GM23338 (cell line): ENCODE data around the gene MEIOB. TPM values are rescaled to one million over a fixed set of nuclear protein-coding genes. Genes with fewer than 3 reads are reported as not detected.

Experiments used
- ATAC-seq: fragments of 200-7000 bp; cut with Tn5 transposase; 3 replicates; pipeline ENCODE4 v1.9.1; 2020
- DNase-seq: peaks from one replicate; pipeline ENCODE4 v3.0.0-alpha.2; 2015; ENCODE audit warnings: low spot score
- H2AFZ ChIP-seq: fragments of 200-600 bp; sonication (generic); 2 replicates; pipeline ENCODE4 v1.8.0; 2016; ENCODE audit warnings: antibody characterized with exemption, mild to moderate bottlenecking, moderate library complexity
- H3F3A ChIP-seq: fragments of 200-600 bp; sonication (generic); replicated peaks from 2 replicates; pipeline ENCODE4 v1.8.0; 2017; ENCODE audit warnings: antibody characterized with exemption, mixed run types, low read depth
- H3K27ac ChIP-seq: fragments of 200-600 bp; sonication (generic); 2 replicates; pipeline ENCODE4 v1.6.1; 2016; ENCODE audit warnings: low read depth
- H3K27me3 ChIP-seq: fragments of 200-600 bp; sonication (generic); 2 replicates; pipeline ENCODE4 v1.8.0; 2016; ENCODE audit warnings: mild to moderate bottlenecking, mixed run types, moderate library complexity; ENCODE audit not compliant: insufficient read depth
- H3K36me3 ChIP-seq: fragments of 200-600 bp; sonication (generic); 2 replicates; pipeline ENCODE4 v1.8.0; 2016; ENCODE audit warnings: mild to moderate bottlenecking; ENCODE audit not compliant: insufficient read depth
- H3K4me1 ChIP-seq: fragments of 200-600 bp; sonication (generic); 2 replicates; pipeline ENCODE4 v1.8.0; 2016; ENCODE audit warnings: mild to moderate bottlenecking, moderate library complexity; ENCODE audit not compliant: insufficient read depth
- H3K4me2 ChIP-seq: fragments of 200-600 bp; sonication (generic); 2 replicates; pipeline ENCODE4 v1.7.1; 2017; ENCODE audit warnings: mixed run types
- H3K4me3 ChIP-seq: fragments of 200-600 bp; sonication (generic); 2 replicates; pipeline ENCODE4 v1.6.1; 2016; ENCODE audit warnings: mixed run types
- H3K79me2 ChIP-seq: fragments of 200-600 bp; sonication (generic); replicated peaks from 2 replicates; pipeline ENCODE4 v1.8.0; 2017; ENCODE audit warnings: mild to moderate bottlenecking; ENCODE audit not compliant: insufficient read depth
- H3K9me2 ChIP-seq: fragments of 200-600 bp; sonication (generic); 2 replicates; pipeline ENCODE4 v1.8.0; 2017; ENCODE audit not compliant: insufficient read depth
- H4K20me1 ChIP-seq: fragments of 200-600 bp; sonication (generic); replicated peaks from 2 replicates; pipeline ENCODE4 v1.8.0; 2017; ENCODE audit warnings: mild to moderate bottlenecking; ENCODE audit not compliant: insufficient read depth
- H3K27ac Mint-ChIP-seq: 2 replicates; pipeline ENCODE4 v1.8.0; 2020; ENCODE audit warnings: inconsistent platforms, mild to moderate bottlenecking, moderate library complexity, mixed read lengths
- H3K27me3 Mint-ChIP-seq: 3 replicates; pipeline ENCODE4 v1.8.0; 2022; ENCODE audit warnings: low read depth, mild to moderate bottlenecking, moderate library complexity, mixed read lengths, inconsistent platforms; ENCODE audit not compliant: insufficient read depth, poor library complexity
- H3K36me3 Mint-ChIP-seq: 3 replicates; pipeline ENCODE4 v1.8.0; 2021; ENCODE audit warnings: low read depth, mild to moderate bottlenecking, inconsistent platforms, moderate library complexity, mixed read lengths
- H3K4me1 Mint-ChIP-seq: 3 replicates; pipeline ENCODE4 v1.8.0; 2020; ENCODE audit warnings: mild to moderate bottlenecking, inconsistent platforms, mixed read lengths
- H3K4me3 Mint-ChIP-seq: 3 replicates; pipeline ENCODE4 v1.8.0; 2021; ENCODE audit warnings: moderate library complexity, mild to moderate bottlenecking, inconsistent platforms, mixed read lengths
- H3K9me3 Mint-ChIP-seq: 3 replicates; pipeline ENCODE4 v1.8.0; 2020; ENCODE audit warnings: moderate library complexity, mild to moderate bottlenecking, inconsistent platforms, mixed read lengths
- CREB1 ChIP-seq: fragments of 250-450 bp; sonication (Bioruptor Pico); IDR thresholded peaks from 2 replicates; pipeline ENCODE4 v1.5.0; 2020; ENCODE audit warnings: low read depth, mild to moderate bottlenecking, moderate library complexity
- EZH2 ChIP-seq: fragments of 200-600 bp; sonication (generic); IDR thresholded peaks from one replicate; pipeline ENCODE4 v1.8.0; 2017; ENCODE audit warnings: antibody characterized with exemption, mild to moderate bottlenecking, low read depth; ENCODE audit not compliant: unreplicated experiment
- EZH2phosphoT487 ChIP-seq: fragments of 200-600 bp; sonication (generic); IDR thresholded peaks from one replicate; pipeline ENCODE4 v1.8.1; 2018; ENCODE audit warnings: antibody characterized with exemption; ENCODE audit not compliant: unreplicated experiment
- JUNB ChIP-seq: IDR thresholded peaks from one replicate; pipeline ENCODE4 v1.6.1; 2016; ENCODE audit warnings: antibody characterized with exemption; ENCODE audit not compliant: unreplicated experiment
- NANOG ChIP-seq: IDR thresholded peaks from 2 replicates; pipeline ENCODE4 v1.6.1; 2016; ENCODE audit warnings: antibody characterized with exemption, borderline replicate concordance
- POLR2AphosphoS5 ChIP-seq: IDR thresholded peaks from 2 replicates; pipeline ENCODE4 v1.6.1; 2016; ENCODE audit warnings: antibody characterized with exemption, low read depth
- STAT1 ChIP-seq: IDR thresholded peaks from one replicate; pipeline ENCODE4 v1.6.1; 2016; ENCODE audit warnings: antibody characterized with exemption; ENCODE audit not compliant: unreplicated experiment
- ZNF114 ChIP-seq: fragments of 250-450 bp; sonication (Bioruptor Pico); IDR thresholded peaks from 2 replicates; pipeline ENCODE4 v1.5.0; 2020; ENCODE audit warnings: mild to moderate bottlenecking, moderate library complexity
- ZNF331 ChIP-seq: fragments of 250-450 bp; sonication (Bioruptor Pico); IDR thresholded peaks from 2 replicates; pipeline ENCODE4 v1.5.0; 2020; ENCODE audit warnings: low read depth, mild to moderate bottlenecking, moderate library complexity
- polyA plus RNA-seq: library from polyadenylated mRNA; unstranded; fragments of >200 nt; fragmentation: Nextera tagmentation; extraction: Ambion mirVana; gene quantifications from 2 replicates; pipeline ENCODE4 v1.2.1, GENCODE V29; 2016
- total RNA-seq: library from RNA; depleted of rRNA; stranded (reverse); fragments of >200 nt; shearing (Covaris generic); gene quantifications from 2 replicates; pipeline ENCODE4 v1.2.3, GENCODE V29; 2014
- TF ChIP-seq, protein P1 (sequence below): fragments of 250-450 bp; sonication (Bioruptor Pico); IDR thresholded peaks from 2 replicates; pipeline ENCODE4 v1.5.0; 2020; ENCODE audit warnings: mild to moderate bottlenecking, moderate library complexity
- TF ChIP-seq, protein P2 (sequence below): IDR thresholded peaks from one replicate; pipeline ENCODE4 v1.6.1; 2018; ENCODE audit warnings: antibody characterized with exemption; ENCODE audit not compliant: unreplicated experiment
- TF ChIP-seq, protein P3 (sequence below), 2 experiments: fragments of 200-600 bp in 1 of 2; sonication (generic) in 1 of 2; conservative IDR thresholded peaks; 2 replicates each; pipeline versions ENCODE4 v1.5.1 to v1.6.1; 2016 to 2017; ENCODE audit warnings: antibody characterized with exemption in 2 of 2, low read depth in 2 of 2, mild to moderate bottlenecking in 2 of 2, moderate library complexity in 1 of 2
- TF ChIP-seq, protein P4 (sequence below): IDR thresholded peaks from 2 replicates; pipeline ENCODE4 v1.6.1; 2016; ENCODE audit warnings: antibody characterized with exemption

MEIOB gene
- total and polyA plus RNA-seq, 2 experiments from 2014 or later, result 7.3 to 8.7 TPM

DNA sequence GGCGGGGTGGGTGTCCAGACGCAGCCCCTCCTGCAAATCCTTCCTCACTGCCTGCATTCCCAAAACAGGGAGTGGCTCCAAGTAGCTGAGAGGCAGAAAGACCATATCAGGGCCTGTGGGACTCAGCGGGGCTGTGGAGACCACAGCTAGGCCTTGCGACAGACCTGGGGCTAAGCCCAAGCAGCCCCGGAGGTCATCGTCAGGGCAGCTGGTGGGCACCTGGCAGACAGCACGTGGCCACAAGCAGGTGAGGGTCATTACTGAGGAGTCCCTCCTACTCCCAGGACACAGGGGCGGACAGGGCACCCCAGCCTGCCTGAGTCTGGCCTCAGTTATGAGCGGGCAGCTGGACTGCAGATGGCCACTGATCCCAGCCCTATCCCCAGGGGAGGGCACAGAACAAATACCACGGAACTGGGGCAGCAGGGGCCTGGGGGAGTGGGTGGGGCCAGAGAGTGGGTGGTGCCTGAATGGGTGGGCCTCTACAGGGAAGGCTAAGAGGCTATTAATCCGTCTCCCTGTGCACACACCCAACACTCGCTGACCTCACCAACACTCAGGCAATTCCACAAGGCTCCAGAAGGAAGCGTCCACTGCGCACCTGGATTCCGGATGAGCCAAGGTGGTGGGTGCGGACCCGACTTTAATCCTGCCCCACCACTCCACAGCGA is 37.7 kb upstream of the MEIOB start:
- no peak for TF ChIP-seq POLR2AphosphoS5
- TF ChIP-seq, protein P1, sequence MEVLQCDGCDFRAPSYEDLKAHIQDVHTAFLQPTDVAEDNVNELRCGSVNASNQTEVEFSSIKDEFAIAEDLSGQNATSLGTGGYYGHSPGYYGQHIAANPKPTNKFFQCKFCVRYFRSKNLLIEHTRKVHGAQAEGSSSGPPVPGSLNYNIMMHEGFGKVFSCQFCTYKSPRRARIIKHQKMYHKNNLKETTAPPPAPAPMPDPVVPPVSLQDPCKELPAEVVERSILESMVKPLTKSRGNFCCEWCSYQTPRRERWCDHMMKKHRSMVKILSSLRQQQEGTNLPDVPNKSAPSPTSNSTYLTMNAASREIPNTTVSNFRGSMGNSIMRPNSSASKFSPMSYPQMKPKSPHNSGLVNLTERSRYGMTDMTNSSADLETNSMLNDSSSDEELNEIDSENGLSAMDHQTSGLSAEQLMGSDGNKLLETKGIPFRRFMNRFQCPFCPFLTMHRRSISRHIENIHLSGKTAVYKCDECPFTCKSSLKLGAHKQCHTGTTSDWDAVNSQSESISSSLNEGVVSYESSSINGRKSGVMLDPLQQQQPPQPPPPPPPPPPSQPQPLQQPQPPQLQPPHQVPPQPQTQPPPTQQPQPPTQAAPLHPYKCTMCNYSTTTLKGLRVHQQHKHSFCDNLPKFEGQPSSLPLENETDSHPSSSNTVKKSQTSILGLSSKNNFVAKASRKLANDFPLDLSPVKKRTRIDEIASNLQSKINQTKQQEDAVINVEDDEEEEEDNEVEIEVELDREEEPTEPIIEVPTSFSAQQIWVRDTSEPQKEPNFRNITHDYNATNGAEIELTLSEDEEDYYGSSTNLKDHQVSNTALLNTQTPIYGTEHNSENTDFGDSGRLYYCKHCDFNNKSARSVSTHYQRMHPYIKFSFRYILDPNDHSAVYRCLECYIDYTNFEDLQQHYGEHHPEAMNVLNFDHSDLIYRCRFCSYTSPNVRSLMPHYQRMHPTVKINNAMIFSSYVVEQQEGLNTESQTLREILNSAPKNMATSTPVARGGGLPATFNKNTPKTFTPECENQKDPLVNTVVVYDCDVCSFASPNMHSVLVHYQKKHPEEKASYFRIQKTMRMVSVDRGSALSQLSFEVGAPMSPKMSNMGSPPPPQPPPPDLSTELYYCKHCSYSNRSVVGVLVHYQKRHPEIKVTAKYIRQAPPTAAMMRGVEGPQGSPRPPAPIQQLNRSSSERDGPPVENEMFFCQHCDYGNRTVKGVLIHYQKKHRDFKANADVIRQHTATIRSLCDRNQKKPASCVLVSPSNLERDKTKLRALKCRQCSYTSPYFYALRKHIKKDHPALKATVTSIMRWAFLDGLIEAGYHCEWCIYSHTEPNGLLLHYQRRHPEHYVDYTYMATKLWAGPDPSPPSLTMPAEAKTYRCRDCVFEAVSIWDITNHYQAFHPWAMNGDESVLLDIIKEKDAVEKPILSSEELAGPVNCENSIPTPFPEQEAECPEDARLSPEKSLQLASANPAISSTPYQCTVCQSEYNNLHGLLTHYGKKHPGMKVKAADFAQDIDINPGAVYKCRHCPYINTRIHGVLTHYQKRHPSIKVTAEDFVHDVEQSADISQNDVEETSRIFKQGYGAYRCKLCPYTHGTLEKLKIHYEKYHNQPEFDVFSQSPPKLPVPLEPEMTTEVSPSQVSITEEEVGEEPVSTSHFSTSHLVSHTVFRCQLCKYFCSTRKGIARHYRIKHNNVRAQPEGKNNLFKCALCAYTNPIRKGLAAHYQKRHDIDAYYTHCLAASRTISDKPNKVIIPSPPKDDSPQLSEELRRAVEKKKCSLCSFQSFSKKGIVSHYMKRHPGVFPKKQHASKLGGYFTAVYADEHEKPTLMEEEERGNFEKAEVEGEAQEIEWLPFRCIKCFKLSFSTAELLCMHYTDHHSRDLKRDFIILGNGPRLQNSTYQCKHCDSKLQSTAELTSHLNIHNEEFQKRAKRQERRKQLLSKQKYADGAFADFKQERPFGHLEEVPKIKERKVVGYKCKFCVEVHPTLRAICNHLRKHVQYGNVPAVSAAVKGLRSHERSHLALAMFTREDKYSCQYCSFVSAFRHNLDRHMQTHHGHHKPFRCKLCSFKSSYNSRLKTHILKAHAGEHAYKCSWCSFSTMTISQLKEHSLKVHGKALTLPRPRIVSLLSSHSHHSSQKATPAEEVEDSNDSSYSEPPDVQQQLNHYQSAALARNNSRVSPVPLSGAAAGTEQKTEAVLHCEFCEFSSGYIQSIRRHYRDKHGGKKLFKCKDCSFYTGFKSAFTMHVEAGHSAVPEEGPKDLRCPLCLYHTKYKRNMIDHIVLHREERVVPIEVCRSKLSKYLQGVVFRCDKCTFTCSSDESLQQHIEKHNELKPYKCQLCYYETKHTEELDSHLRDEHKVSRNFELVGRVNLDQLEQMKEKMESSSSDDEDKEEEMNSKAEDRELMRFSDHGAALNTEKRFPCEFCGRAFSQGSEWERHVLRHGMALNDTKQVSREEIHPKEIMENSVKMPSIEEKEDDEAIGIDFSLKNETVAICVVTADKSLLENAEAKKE (CRISPR knock-in tag), result no peak
- no peak for TF ChIP-seq JUNB
- TF ChIP-seq CREB1, result no peak
- no peak for TF ChIP-seq NANOG
- TF ChIP-seq STAT1, result no peak
- TF ChIP-seq ZNF331 (CRISPR knock-in tag), result no peak
- no peak for TF ChIP-seq EZH2phosphoT487
- no peak for TF ChIP-seq EZH2
- TF ChIP-seq ZNF114, result no peak
- TF ChIP-seq, protein P2, sequence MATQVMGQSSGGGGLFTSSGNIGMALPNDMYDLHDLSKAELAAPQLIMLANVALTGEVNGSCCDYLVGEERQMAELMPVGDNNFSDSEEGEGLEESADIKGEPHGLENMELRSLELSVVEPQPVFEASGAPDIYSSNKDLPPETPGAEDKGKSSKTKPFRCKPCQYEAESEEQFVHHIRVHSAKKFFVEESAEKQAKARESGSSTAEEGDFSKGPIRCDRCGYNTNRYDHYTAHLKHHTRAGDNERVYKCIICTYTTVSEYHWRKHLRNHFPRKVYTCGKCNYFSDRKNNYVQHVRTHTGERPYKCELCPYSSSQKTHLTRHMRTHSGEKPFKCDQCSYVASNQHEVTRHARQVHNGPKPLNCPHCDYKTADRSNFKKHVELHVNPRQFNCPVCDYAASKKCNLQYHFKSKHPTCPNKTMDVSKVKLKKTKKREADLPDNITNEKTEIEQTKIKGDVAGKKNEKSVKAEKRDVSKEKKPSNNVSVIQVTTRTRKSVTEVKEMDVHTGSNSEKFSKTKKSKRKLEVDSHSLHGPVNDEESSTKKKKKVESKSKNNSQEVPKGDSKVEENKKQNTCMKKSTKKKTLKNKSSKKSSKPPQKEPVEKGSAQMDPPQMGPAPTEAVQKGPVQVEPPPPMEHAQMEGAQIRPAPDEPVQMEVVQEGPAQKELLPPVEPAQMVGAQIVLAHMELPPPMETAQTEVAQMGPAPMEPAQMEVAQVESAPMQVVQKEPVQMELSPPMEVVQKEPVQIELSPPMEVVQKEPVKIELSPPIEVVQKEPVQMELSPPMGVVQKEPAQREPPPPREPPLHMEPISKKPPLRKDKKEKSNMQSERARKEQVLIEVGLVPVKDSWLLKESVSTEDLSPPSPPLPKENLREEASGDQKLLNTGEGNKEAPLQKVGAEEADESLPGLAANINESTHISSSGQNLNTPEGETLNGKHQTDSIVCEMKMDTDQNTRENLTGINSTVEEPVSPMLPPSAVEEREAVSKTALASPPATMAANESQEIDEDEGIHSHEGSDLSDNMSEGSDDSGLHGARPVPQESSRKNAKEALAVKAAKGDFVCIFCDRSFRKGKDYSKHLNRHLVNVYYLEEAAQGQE, result no peak
- TF ChIP-seq, protein P3, sequence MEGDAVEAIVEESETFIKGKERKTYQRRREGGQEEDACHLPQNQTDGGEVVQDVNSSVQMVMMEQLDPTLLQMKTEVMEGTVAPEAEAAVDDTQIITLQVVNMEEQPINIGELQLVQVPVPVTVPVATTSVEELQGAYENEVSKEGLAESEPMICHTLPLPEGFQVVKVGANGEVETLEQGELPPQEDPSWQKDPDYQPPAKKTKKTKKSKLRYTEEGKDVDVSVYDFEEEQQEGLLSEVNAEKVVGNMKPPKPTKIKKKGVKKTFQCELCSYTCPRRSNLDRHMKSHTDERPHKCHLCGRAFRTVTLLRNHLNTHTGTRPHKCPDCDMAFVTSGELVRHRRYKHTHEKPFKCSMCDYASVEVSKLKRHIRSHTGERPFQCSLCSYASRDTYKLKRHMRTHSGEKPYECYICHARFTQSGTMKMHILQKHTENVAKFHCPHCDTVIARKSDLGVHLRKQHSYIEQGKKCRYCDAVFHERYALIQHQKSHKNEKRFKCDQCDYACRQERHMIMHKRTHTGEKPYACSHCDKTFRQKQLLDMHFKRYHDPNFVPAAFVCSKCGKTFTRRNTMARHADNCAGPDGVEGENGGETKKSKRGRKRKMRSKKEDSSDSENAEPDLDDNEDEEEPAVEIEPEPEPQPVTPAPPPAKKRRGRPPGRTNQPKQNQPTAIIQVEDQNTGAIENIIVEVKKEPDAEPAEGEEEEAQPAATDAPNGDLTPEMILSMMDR (conservative IDR thresholded peaks at IDR 0.05; ENCODE audit: low read depth in 2 of 2), result no peak
- TF ChIP-seq, protein P4, sequence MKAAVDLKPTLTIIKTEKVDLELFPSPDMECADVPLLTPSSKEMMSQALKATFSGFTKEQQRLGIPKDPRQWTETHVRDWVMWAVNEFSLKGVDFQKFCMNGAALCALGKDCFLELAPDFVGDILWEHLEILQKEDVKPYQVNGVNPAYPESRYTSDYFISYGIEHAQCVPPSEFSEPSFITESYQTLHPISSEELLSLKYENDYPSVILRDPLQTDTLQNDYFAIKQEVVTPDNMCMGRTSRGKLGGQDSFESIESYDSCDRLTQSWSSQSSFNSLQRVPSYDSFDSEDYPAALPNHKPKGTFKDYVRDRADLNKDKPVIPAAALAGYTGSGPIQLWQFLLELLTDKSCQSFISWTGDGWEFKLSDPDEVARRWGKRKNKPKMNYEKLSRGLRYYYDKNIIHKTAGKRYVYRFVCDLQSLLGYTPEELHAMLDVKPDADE, result no peak
- no peaks in the 10 kb centered on the region for H3K36me3 Mint-ChIP-seq
- H3K27me3 ChIP-seq, result peaks cover 3% of the 10 kb centered on the region; the same call in 1 of the 2 replicates
- ATAC-seq, result no peak
- H3K36me3 ChIP-seq, result no peaks in the 10 kb centered on the region
- no peaks in the 10 kb centered on the region for H3K79me2 ChIP-seq
- H3K27ac Mint-ChIP-seq, result no peak overlapping the region
- no peaks in the 10 kb centered on the region for H3K9me2 ChIP-seq
- H3K4me3 Mint-ChIP-seq, result no peak overlapping the region
- no peak overlapping the region for H3K4me2 ChIP-seq
- peaks cover 3% of the 10 kb centered on the region; the same call in 1 of the 2 replicates for H3K4me1 ChIP-seq
- no peaks in the 10 kb centered on the region for H3K9me3 Mint-ChIP-seq
- peaks cover 17% of the 10 kb centered on the region for H3K27me3 Mint-ChIP-seq
- H3K27ac ChIP-seq, result no peak overlapping the region
- no peak overlapping the region for H2AFZ ChIP-seq
- no peaks in the 10 kb centered on the region for H4K20me1 ChIP-seq
- H3K4me1 Mint-ChIP-seq, result peaks cover 16% of the 10 kb centered on the region
- no peak for DNase-seq
- no peak overlapping the region for H3K4me3 ChIP-seq
- H3F3A ChIP-seq, result no peaks in the 10 kb centered on the region
